ENCODE measurements around the gene PWP2.

PWP2 gene

GRCh38 chr21:44078411-44078981 is 28.7 kb upstream of the PWP2 start:
- Histone ChIP-seq H2BK15ac (ENCODE audit: low read depth, poor library complexity, severe bottlenecking) (no peak overlapping the region), H3K79me1 (replicated peaks; ENCODE audit: low read length, poor library complexity, severe bottlenecking) (peaks cover 33% of the 10 kb centered on the region), H4K91ac (ENCODE audit: low read length) (no peak overlapping the region), H3K4me3 (ENCODE audit: insufficient read depth in 1 of 2, low read depth in 1 of 2, low read length in 2 of 2) (no peak overlapping the region), H3K18ac (ENCODE audit: low read depth in 1 of 2, low read length in 2 of 2) (no peak overlapping the region), H2BK5ac (ENCODE audit: low read depth, low read length, poor library complexity, severe bottlenecking) (no peak overlapping the region), H3K27ac (ENCODE audit: low read length, poor library complexity, severe bottlenecking) (no peak overlapping the region), H2AK5ac (ENCODE audit: low read length, severe bottlenecking) (no peak overlapping the region), H3K27me3 (ENCODE audit: control insufficient read depth in 1 of 2, insufficient read depth in 1 of 2, low read length in 2 of 2) (no peaks in the 10 kb centered on the region), H3K36me3 (ENCODE audit: control insufficient read depth in 1 of 2, insufficient read depth in 2 of 2, low read depth in 1 of 2, low read length in 2 of 2) (peaks cover 54 to 88% of the 10 kb centered on the region in 2 experiments), H3K14ac (ENCODE audit: low read length in 2 of 2) (no peak overlapping the region), H3K4me1 (ENCODE audit: control insufficient read depth, insufficient read depth, low read depth, low read length) (no peaks in the 10 kb centered on the region), H2BK12ac (ENCODE audit: low read length in 2 of 2) (no peak overlapping the region), H3K9me3 (ENCODE audit: control insufficient read depth, low read length) (no peaks in the 10 kb centered on the region), H2AFZ (ENCODE audit: low read depth, low read length) (no peak overlapping the region), H3K9ac (ENCODE audit: low read length) (no peak overlapping the region), H3K4ac (ENCODE audit: low read depth in 1 of 2, low read length in 2 of 2) (no peak overlapping the region), H4K8ac (ENCODE audit: low read length) (no peak overlapping the region), H3K23ac (ENCODE audit: low read length in 2 of 2) (no peak overlapping the region), H2BK120ac (ENCODE audit: low read depth, low read length) (no peak overlapping the region), H3K4me2 (ENCODE audit: low read length, poor library complexity, severe bottlenecking) (no peak overlapping the region)
- DNase-seq = no peak
- WGBS = 100% methylated on average over 5 of the region's 5 CpGs

DNA sequence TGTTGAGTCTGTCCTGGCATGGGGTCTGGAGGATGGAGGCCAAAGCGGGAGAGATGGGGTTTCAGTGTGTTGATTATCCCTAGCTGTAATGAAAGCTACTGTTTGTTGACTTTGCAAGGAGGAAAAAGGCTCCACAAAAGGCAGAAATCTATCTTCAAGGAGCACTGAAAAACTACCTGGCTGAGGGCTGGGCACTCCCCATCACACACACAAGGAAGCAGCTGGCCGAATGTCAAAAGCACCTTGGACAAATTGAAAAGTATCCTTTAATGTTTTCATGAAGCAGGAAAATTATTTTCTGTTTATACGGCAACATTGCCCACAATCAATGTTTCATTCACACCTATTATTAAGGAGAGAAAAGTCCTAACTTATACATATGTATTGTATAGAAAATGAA is 27.8 kb upstream of the PWP2 start:
- H4K8ac ChIP-seq (ENCODE audit: low read length) = no peak overlapping the region
- H3K27me3 ChIP-seq (ENCODE audit: control insufficient read depth in 1 of 2, insufficient read depth in 1 of 2, low read length in 2 of 2) = no peaks in the 10 kb centered on the region
- H3K18ac ChIP-seq (ENCODE audit: low read depth in 1 of 2, low read length in 2 of 2) = no peak overlapping the region
- H3K4me2 ChIP-seq (ENCODE audit: low read length, poor library complexity, severe bottlenecking) = no peak overlapping the region
- peaks cover 54 to 92% of the 10 kb centered on the region in 2 experiments for H3K36me3 ChIP-seq (ENCODE audit: control insufficient read depth in 1 of 2, insufficient read depth in 2 of 2, low read depth in 1 of 2, low read length in 2 of 2)
- H3K9me3 ChIP-seq (ENCODE audit: control insufficient read depth, low read length) = no peaks in the 10 kb centered on the region
- no peak overlapping the region for H2BK15ac ChIP-seq (ENCODE audit: low read depth, poor library complexity, severe bottlenecking)
- H3K4ac ChIP-seq (ENCODE audit: low read depth in 1 of 2, low read length in 2 of 2) = no peak overlapping the region
- H3K23ac ChIP-seq (ENCODE audit: low read length in 2 of 2) = no peak overlapping the region
- H3K14ac ChIP-seq (ENCODE audit: low read length in 2 of 2) = no peak overlapping the region
- H3K4me1 ChIP-seq (ENCODE audit: control insufficient read depth, insufficient read depth, low read depth, low read length) = no peaks in the 10 kb centered on the region
- WGBS = no CpG with 5 or more reads among the region's 3 CpGs
- H3K27ac ChIP-seq (ENCODE audit: low read length, poor library complexity, severe bottlenecking) = no peak overlapping the region
- H3K9ac ChIP-seq (ENCODE audit: low read length) = no peak overlapping the region
- no peak overlapping the region for H2BK12ac ChIP-seq (ENCODE audit: low read length in 2 of 2)
- no peak overlapping the region for H3K4me3 ChIP-seq (ENCODE audit: insufficient read depth in 1 of 2, low read depth in 1 of 2, low read length in 2 of 2)
- H4K91ac ChIP-seq (ENCODE audit: low read length) = no peak overlapping the region
- H2BK5ac ChIP-seq (ENCODE audit: low read depth, low read length, poor library complexity, severe bottlenecking) = no peak overlapping the region
- H2BK120ac ChIP-seq (ENCODE audit: low read depth, low read length) = no peak overlapping the region
- H2AFZ ChIP-seq (ENCODE audit: low read depth, low read length) = no peak overlapping the region
- H3K79me1 ChIP-seq (replicated peaks; ENCODE audit: low read length, poor library complexity, severe bottlenecking) = peaks cover 30% of the 10 kb centered on the region
- H2AK5ac ChIP-seq (ENCODE audit: low read length, severe bottlenecking) = no peak overlapping the region
- no peak for DNase-seq

- no peak overlapping the region for H3K9ac ChIP-seq (ENCODE audit: low read length)
- no peak overlapping the region for H3K4me2 ChIP-seq (ENCODE audit: low read length, poor library complexity, severe bottlenecking)
- H2BK15ac ChIP-seq (ENCODE audit: low read depth, poor library complexity, severe bottlenecking) = no peak overlapping the region
- H3K9me3 ChIP-seq (ENCODE audit: control insufficient read depth, low read length) = no peaks in the 10 kb centered on the region
- no peak overlapping the region for H3K4ac ChIP-seq (ENCODE audit: low read depth in 1 of 2, low read length in 2 of 2)
- no peak overlapping the region for H2BK5ac ChIP-seq (ENCODE audit: low read depth, low read length, poor library complexity, severe bottlenecking)
- H4K91ac ChIP-seq (ENCODE audit: low read length) = no peak overlapping the region
- 98% methylated on average over 6 of the region's 7 CpGs for WGBS
- H3K23ac ChIP-seq (ENCODE audit: low read length in 2 of 2) = no peak overlapping the region
- H4K8ac ChIP-seq (ENCODE audit: low read length) = no peak overlapping the region
- no peak overlapping the region for H2AFZ ChIP-seq (ENCODE audit: low read depth, low read length)
- H2AK5ac ChIP-seq (ENCODE audit: low read length, severe bottlenecking) = no peak overlapping the region
- no peak overlapping the region for H3K27ac ChIP-seq (ENCODE audit: low read length, poor library complexity, severe bottlenecking)
- no peak overlapping the region for H3K4me3 ChIP-seq (ENCODE audit: insufficient read depth in 1 of 2, low read depth in 1 of 2, low read length in 2 of 2)
- peaks cover 55 to 92% of the 10 kb centered on the region in 2 experiments for H3K36me3 ChIP-seq (ENCODE audit: control insufficient read depth in 1 of 2, insufficient read depth in 2 of 2, low read depth in 1 of 2, low read length in 2 of 2)
- DNase-seq = no peak
- no peaks in the 10 kb centered on the region for H3K27me3 ChIP-seq (ENCODE audit: control insufficient read depth in 1 of 2, insufficient read depth in 1 of 2, low read length in 2 of 2)
- H3K18ac ChIP-seq (ENCODE audit: low read depth in 1 of 2, low read length in 2 of 2) = no peak overlapping the region
- H2BK12ac ChIP-seq (ENCODE audit: low read length in 2 of 2) = no peak overlapping the region
- peaks cover 30% of the 10 kb centered on the region for H3K79me1 ChIP-seq (replicated peaks; ENCODE audit: low read length, poor library complexity, severe bottlenecking)
- H3K4me1 ChIP-seq (ENCODE audit: control insufficient read depth, insufficient read depth, low read depth, low read length) = no peaks in the 10 kb centered on the region
- no peak overlapping the region for H2BK120ac ChIP-seq (ENCODE audit: low read depth, low read length)
- H3K14ac ChIP-seq (ENCODE audit: low read length in 2 of 2) = no peak overlapping the region
These were observed 27.4 kb upstream of the PWP2 start for GRCh38 chr21:44079846-44080245.

- H2BK15ac ChIP-seq (ENCODE audit: low read depth, poor library complexity, severe bottlenecking) = no peak overlapping the region
- H2BK120ac ChIP-seq (ENCODE audit: low read depth, low read length) = no peak overlapping the region
- H2AFZ ChIP-seq (ENCODE audit: low read depth, low read length) = no peak overlapping the region
- no peak overlapping the region for H4K91ac ChIP-seq (ENCODE audit: low read length)
- H3K36me3 ChIP-seq (ENCODE audit: control insufficient read depth in 1 of 2, insufficient read depth in 2 of 2, low read depth in 1 of 2, low read length in 2 of 2) = peaks cover 68 to 92% of the 10 kb centered on the region in 2 experiments
- no peaks in the 10 kb centered on the region for H3K9me3 ChIP-seq (ENCODE audit: control insufficient read depth, low read length)
- no peak overlapping the region for H3K4ac ChIP-seq (ENCODE audit: low read depth in 1 of 2, low read length in 2 of 2)
- peaks cover 34% of the 10 kb centered on the region for H3K79me1 ChIP-seq (replicated peaks; ENCODE audit: low read length, poor library complexity, severe bottlenecking)
- no peak overlapping the region for H3K14ac ChIP-seq (ENCODE audit: low read length in 2 of 2)
- no peak overlapping the region for H3K23ac ChIP-seq (ENCODE audit: low read length in 2 of 2)
- H3K18ac ChIP-seq (ENCODE audit: low read depth in 1 of 2, low read length in 2 of 2) = no peak overlapping the region
- no peak overlapping the region for H3K4me2 ChIP-seq (ENCODE audit: low read length, poor library complexity, severe bottlenecking)
- no peak overlapping the region for H3K9ac ChIP-seq (ENCODE audit: low read length)
- no peak overlapping the region for H3K4me3 ChIP-seq (ENCODE audit: insufficient read depth in 1 of 2, low read depth in 1 of 2, low read length in 2 of 2)
- no peak overlapping the region for H4K8ac ChIP-seq (ENCODE audit: low read length)
- H3K27ac ChIP-seq (ENCODE audit: low read length, poor library complexity, severe bottlenecking) = no peak overlapping the region
- no peaks in the 10 kb centered on the region for H3K27me3 ChIP-seq (ENCODE audit: control insufficient read depth in 1 of 2, insufficient read depth in 1 of 2, low read length in 2 of 2)
- no peak overlapping the region for H2BK12ac ChIP-seq (ENCODE audit: low read length in 2 of 2)
- no peak for DNase-seq
- no peak overlapping the region for H2AK5ac ChIP-seq (ENCODE audit: low read length, severe bottlenecking)
- peaks cover 2% of the 10 kb centered on the region for H3K4me1 ChIP-seq (ENCODE audit: control insufficient read depth, insufficient read depth, low read depth, low read length)
- 97% methylated on average over 24 of the region's 24 CpGs for WGBS
- H2BK5ac ChIP-seq (ENCODE audit: low read depth, low read length, poor library complexity, severe bottlenecking) = no peak overlapping the region
These were observed 24.4 kb upstream of the PWP2 start for GRCh38 chr21:44082648-44083440.
